Fibroblast of peridontal ligament (primary cell): ENCODE data around the gene RABGGTA.

Source experiments
- DNase-seq: peaks from one replicate; pipeline ENCODE4 v3.0.0-alpha.2; 2010; ENCODE audit errors: extremely low read depth

The RABGGTA gene

GRCh38 chr14:24216345-24216699, 55.1 kb downstream of the RABGGTA start:
- no peak for DNase-seq
